DND-41 (cell line): Measurements from ENCODE around the gene ALKBH7.

Experiments
- EZH2 ChIP-seq: IDR thresholded peaks from 3 replicates; pipeline ENCODE4 v1.6.1; 2012; ENCODE audit warnings: borderline replicate concordance, low read depth, mild to moderate bottlenecking, moderate library complexity, low read length, inconsistent platforms; ENCODE audit not compliant: severe bottlenecking
- TF ChIP-seq, protein P1 (sequence below): IDR thresholded peaks from 2 replicates; pipeline ENCODE4 v1.5.1; 2012; ENCODE audit warnings: borderline replicate concordance, low read length, moderate library complexity, mild to moderate bottlenecking; ENCODE audit not compliant: poor library complexity, severe bottlenecking; ENCODE audit errors: extremely low read depth

DNA sequence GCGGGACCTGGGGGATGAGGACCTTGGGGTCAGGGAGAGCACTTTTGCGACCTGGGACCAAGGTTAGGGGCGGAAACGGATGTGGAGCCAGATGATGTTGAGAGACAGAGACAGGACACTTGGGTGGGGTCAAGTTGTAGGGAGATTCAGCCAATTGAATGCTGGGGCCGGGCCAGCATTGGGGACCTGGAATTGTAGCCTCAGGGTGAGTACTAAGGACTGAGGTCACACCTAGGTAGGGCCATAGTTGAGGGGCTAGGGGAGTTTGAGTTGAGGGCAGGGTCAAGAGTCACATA, 1.2 kb downstream of the ALKBH7 start:
- TF ChIP-seq, protein P1, sequence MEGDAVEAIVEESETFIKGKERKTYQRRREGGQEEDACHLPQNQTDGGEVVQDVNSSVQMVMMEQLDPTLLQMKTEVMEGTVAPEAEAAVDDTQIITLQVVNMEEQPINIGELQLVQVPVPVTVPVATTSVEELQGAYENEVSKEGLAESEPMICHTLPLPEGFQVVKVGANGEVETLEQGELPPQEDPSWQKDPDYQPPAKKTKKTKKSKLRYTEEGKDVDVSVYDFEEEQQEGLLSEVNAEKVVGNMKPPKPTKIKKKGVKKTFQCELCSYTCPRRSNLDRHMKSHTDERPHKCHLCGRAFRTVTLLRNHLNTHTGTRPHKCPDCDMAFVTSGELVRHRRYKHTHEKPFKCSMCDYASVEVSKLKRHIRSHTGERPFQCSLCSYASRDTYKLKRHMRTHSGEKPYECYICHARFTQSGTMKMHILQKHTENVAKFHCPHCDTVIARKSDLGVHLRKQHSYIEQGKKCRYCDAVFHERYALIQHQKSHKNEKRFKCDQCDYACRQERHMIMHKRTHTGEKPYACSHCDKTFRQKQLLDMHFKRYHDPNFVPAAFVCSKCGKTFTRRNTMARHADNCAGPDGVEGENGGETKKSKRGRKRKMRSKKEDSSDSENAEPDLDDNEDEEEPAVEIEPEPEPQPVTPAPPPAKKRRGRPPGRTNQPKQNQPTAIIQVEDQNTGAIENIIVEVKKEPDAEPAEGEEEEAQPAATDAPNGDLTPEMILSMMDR: no peak
- TF ChIP-seq EZH2: no peak
